HK-2 (cell line): ENCODE measurements around the gene AFG3L2.
"Not testable (repeated sequence)": the region's sequence is repeated elsewhere in the genome, so short reads cannot be mapped to it uniquely, and the experiment has no call there.

ENCODE experiments used
- DNase-seq: peaks from one replicate; pipeline ENCODE4 v3.0.0-alpha.2; 2018; ENCODE audit not compliant: unreplicated experiment

The AFG3L2 gene

DNA sequence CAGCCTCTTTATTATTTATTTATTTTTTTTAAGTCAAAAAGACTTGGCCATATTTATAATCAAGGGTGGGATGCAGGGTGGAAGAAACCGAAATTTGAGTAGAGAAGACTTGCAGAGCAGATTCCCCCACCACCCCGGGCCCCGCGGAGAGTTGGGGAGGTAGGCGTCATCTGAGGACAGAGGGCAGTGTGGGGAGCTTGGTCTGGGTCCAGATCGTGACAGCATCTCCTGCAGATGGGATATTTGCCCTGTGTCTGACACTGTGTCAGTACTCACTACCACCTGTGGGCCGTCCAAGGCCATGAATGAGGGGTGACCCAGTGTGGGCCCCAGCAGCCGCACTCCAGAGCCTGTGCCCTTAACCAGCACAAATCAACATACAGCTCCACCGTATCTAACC lies 20.2 kb upstream of the AFG3L2 start:
- no peak for DNase-seq

DNA sequence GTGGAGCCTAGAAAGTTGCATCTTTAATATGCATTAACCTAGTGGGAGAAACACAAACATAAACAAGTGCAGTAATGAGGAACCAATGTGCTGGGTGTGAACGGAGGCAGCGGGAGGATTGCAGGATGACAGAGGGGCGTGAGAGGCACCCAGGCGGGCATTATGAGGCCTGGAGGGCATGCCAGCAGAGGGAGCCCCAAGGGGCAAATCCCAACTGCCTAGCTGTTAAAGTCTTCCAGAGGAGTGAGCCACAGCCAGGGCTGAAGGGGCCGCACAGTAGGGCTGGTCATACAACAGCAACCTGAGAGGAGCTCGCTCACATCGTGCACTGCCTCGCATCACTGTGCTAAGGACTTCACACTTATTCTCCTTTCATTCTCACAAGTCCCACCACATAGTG lies 17.4 kb upstream of the AFG3L2 start:
- no peak for DNase-seq

DNA sequence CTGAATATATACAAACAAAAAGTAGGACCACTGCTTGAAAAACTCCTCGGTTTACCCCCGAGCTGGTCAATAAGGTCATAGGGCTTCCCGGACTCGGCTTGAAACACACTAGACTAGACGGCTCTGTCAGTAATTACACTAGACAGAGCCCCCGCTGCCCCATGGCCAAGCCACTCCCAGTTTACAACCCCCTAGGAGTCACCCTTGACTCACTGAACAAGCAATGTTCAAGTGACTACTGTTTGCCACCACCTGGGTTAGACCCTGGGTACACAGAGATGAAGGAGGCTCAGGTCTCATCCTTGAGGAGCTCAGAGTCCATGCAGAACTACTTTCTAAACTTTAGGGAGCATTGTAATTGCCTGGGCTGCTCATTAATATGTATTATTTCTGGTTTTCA lies 17.0 kb upstream of the AFG3L2 start:
- no peak for DNase-seq

DNA sequence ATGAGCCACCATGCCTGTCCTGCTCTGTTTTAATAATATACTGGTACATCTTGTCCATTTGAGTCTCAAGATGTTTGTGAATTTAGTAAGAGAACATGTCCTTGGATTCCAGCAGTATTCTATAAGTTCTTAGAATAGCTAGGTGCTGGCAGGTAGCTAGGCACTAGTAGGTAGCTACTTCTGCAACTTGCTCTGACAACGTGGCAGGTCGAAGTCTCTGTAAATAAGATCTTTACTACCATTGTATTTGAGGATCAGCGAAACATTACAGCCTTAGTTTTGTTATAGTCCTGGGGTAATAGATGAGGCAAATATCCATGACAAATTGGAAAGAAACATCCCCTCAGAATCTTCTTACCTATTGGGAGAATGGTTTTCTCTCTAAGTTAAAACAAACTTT lies 16.5 kb upstream of the AFG3L2 start:
- DNase-seq = no peak

DNA sequence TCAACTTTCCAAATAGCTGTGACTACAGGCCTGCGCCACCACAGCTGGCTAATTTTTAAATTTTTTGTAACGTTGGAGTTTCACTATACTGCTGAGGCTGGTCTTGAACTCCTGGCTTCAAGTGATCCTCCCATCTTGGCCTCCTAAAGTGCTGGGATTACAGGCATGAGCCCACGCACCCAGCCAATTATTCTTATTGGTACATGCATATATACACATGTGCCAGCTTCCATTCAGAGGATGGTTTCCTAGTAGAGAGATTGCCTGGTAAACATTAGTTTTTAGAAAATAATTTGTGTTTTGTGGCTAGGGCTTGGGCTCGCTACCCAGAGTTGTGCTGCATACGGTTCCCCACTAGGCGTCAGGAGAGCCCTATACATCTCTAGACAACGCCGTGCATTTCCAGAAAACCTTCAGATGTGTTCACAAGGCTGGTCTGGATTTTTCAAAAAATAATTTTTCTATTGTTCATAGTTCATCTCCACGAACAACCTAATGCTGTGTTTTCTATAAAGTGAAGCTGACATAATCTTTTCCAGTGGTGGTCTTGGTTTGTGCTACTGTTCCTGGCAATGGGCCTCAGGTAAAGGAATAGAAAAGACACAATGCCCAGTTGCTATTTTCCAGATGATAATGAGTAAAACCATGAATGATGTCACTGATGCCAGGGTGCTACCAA lies 14.6 kb upstream of the AFG3L2 start:
- peak; percentile 32 for DNase-seq

DNA sequence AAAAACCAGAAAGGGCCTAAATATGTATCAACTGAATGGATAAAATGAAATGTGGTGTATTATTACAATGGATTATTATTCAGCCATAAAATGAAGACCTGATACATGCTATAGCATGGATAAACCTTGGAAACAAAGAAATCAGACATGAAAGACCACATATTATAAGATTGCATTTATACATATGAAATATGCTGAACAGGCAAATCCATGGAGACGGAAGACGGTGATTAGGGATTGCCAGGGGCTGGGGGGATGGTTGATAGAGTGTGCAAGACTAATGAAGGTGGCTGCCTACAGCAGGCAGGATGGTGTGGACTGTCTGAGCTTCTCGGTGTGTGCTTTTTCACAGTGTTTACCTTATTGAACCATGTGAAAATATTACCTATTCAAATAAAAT lies 11.4 kb upstream of the AFG3L2 start:
- no peak for DNase-seq

DNA sequence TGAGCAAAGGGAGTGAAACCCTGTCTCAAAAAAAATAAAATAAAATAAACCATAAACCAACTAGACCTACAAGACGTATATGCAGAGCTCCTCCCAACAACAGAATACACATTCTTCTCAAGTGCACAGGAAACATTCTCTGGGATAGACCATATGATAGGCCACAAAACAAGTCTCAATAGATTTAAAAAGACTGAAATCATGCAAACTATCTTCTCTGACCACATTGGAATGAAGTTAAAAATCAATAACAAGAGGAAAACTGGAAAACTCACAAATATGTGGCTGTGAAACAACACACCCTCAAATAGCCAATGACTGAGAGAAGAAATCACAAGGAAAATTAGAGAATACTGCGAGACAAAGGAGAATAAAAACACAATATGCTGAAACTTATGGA lies 7.2 kb upstream of the AFG3L2 start:
- DNase-seq = no peak

DNA sequence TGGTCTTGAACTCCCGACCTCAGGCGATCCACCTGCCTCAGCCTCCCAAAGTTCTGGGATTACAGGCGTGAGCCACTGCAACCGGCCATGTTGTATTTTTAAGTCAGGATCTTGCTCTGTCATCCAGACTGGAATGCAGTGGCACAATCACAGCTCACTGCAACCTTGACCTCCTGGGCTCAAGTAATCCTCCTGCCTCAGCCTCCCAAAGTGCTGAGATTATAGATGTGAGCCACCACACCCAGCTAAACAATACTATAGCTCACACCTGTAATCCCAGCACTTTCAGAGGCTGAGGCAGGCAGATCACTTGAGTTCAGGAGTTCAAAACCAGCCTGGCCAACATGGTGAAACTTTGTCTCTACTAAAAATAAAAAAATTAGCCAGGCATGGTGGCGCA lies 6.7 kb upstream of the AFG3L2 start:
- not testable (repeated sequence) for DNase-seq

DNA sequence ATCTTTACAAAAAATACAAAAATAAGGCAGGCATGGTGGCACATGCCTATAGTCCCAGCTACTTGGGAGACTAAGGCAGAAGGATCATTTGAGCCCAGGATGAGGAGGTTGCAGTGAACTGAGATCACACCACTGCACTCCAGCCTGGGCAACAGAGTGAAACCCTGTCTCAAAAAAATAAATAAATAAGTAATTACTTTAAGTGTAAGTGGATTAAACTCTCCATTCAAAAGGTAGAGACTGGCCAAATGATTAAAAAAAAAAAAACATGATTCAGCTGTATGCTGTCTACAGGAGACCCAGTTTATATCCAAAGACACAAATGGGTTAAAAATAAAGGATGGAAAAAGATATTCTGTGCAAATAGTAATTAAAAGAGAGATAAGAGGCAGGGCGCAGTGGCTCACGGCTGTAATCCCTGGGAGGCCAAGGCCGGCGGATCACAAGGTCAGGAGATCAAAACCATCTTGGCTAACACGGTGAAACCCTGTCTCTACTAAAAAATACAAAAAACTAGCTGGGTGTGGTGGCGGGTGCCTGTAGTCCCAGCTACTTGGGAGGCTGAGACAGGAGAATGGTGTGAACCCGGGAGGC lies 5.3 kb upstream of the AFG3L2 start:
- not testable (repeated sequence) for DNase-seq

DNA sequence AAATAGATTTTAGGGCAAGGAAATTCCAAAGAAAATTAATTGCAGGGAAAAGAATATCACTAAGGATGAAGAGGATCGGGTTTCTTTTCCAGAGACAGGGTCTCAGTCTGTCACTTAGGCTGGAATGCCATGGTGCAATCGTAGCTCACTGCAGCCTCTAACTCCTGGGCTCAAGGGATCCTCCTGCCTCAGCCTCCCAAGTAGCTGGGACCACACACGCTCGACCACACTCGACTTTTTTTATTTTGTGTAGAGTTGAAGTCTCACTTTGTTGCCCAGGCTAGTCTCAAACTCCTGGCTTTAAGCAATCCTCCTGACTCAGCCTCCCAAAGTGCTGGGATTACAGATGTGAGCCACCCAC lies 1.2 kb upstream of the AFG3L2 start:
- not testable (repeated sequence) for DNase-seq

DNA sequence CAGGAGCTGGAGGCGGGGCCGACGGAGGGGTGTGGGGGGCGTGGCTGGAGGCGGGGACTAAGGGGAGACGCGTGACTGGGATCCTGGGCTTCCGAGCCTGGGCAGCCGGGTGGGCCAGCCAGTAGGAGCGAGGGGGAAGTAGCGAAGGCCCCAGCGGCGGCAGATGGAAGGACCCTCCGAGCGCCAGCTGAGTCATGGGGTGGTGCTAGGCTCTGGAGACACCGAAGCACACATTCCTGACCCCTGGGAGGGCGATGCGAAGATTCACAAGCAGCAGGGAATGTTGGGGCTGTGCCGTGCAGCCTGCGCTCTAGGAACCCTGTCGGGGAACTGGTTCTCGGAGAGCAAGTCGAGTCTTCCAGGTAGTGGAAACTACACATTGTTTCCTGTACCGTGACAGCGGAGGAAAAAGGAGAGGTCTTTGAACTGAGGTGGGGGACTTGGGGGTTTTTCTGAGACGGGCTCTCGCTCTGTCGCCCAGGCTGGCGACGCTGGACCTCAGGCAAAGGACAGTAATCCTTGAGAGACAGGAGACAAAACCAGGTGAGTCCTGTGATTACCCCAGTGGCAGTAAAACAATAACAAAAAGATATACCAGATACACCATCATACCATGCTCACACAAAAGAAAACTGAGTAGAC lies 650 bp upstream of the AFG3L2 start:
- no peak for DNase-seq

DNA sequence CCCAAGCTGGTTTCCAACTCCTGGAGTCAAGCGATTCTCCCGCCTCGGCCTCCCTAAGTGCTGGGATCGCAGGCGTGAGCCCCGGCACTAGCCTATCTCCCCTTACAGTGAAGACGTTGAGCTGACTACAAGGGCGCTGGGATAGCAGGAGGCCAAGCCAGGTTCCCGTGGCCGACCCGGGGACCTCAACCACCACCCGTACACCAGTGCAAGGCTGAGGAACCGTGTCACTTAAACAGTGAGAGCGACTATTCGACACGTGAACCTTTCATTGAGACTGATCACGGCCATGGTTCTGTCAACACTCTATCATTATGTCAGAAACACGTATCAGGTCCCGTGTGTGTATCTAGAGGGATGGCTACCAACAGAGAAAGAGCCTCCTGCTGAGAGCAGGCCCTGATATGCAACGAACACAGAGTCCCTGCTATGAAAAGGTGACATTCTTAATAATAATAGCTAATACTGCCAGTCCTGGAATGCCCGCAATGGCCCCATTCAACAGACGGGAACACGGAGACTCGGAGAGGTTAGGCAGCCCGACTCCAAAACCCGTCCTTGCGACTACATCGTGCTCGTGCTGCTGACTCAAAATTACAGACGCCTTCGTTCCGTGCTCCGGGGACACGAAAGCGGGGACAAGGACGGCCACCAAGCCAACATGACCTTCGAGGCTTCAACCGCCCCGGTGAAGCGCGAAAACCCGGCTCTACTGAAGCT lies 833 bp downstream of the AFG3L2 start:
- DNase-seq = peak; percentile 39

DNA sequence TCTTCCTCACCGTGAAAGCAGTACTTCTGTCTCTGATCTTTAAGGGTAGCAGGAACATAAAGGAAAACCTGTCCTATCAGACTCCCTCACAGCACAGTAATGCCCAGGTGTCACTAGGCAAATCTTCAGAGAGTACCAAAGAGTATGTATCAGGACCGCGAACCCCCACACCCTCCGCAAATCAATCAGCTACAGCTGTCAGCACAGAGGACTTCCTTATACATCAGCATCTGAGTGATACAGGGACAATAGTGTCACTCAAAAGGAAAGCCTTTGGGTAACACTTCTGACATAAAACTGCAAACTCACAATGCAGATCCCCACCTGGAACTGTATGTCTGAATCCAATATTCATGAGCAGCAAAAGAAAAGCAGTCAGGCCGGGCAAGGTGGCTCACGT lies 2.6 kb downstream of the AFG3L2 start:
- no peak for DNase-seq

DNA sequence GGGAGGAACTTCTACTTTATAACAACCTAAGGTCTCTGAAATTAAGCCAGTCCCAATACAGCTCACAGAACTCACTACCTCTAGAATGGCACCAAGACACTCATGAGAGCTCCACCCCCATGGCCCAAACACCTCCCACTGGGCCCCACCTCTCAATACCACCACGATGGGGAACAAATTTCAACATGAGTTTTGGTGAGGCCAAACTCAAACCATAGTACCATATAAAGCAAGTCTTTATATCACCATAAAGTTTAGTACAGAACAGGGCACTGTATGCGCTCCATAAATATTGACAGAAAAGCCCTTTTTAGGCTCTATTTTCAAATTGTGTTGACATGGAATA lies 3.3 kb downstream of the AFG3L2 start:
- DNase-seq = no peak

DNA sequence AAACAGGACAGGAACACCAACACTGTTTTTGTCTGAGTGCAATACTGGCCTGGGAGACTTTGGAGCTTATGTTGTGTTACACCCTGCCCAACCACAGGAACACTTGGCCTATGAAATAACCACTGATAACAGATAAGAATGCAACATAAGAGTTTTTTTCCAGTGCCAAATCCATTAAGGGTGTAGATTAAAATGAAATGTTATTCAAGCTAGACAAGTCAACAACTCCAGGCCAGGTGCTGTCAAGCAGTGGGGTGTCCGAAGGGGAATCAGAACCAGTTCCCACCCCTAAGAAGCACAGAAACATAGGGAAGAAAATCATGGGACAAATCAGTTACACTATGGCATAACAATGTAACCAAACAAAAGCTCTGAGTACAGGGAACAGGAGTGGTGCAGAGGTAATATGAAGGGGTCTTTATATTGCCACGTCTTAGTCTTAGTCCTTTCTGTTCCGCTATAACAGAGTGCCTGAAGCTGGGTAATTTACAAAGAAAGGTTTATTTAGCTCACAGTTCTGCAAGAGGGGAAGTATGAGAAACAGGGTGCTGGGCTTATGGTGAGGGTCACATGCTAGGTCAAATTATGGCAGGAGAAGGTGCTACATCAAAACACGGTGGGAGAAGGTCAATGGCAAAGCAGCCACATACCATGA lies 3.8 kb downstream of the AFG3L2 start:
- no peak for DNase-seq

DNA sequence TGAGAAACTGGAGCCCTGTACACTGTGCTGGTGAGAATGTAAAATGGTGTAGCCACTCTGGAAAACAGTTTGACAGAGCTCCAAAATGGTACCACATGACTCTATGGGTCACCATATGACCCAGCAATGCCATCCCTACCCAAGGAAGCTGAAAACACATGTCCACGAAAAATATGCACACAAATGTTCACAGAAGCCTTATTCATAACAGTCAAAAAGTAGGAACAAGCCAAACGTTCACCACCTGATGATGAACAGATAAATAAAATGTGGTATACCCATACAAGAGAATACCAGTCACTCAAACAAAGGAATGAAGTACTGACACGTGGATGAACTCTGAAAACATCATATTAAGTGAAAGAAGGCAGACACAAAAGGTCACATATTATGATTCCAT lies 4.6 kb downstream of the AFG3L2 start:
- no peak for DNase-seq

DNA sequence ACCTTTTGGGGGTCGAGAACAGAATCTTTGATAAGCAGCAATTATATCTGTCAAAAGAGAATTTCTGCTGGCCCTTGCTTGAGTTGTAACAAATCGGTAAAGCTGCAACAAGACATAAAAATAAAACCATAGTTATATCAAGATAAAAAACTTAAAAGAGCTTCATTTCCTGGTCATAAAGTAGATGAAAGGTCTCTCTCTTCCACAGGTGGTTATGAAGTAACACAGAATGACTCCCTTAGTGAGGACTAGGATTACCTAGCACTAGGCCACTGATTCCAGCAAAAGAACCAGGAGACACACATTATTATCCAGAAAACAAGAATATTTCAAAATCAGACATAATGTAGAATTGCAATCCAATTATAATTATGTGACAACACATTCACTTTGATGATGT lies 5.4 kb downstream of the AFG3L2 start:
- no peak for DNase-seq

DNA sequence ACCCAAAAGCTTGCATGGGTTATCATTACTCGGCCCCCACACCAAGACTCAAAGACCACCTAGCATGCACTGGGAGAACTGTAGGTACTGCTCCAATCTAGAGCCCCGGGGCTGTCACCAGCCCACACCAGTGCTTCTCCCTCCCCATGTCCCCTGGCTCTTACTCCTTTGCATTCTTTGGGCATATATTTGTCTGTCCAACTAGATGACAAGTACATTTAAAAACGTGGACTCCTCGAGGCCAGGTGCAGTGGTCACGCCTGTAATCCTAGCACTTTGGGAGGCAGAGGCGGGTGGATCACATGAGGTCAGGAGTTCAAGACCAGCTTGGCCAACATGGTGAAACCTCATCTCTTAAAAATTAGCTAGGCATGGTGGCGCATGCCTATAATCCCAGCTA lies 7.8 kb downstream of the AFG3L2 start:
- no peak for DNase-seq

DNA sequence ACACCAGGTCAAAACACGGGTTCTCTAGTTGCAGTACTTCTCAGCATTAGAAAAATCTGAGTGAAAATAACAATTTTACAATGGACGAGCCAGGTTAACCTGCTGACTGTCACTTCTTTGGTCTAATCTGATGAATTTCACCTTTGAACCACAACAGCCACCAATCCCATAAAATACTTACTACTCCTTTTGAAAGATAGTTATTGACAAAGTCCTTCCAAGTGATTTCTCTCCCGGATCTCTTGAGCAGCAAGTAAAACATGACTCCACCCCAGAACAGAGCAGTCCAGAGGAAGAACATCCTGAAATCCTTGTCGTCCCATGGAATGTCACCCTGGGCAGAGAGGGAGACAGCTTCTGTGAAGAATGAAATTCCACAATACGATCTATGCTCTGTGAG lies 10.2 kb downstream of the AFG3L2 start:
- DNase-seq = no peak

DNA sequence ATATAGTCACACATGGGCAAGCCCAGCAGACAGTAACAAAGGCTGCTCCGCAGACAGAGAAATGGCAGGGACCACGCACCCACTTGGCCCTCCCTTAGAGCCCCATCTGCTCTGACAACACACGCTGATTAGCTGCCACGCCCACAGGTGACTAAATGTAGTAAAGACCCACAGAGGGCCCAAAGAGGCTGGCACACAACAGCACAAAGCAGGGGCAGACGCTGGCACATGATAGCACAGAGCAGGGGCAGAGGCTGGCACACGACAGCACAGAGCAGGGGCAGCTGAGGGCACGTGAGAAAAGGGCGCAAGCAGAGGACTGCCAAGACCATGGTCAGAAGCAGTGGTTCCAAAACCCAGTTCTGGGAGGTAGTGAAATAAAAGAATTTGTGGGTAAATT lies 10.6 kb downstream of the AFG3L2 start:
- no peak for DNase-seq

DNA sequence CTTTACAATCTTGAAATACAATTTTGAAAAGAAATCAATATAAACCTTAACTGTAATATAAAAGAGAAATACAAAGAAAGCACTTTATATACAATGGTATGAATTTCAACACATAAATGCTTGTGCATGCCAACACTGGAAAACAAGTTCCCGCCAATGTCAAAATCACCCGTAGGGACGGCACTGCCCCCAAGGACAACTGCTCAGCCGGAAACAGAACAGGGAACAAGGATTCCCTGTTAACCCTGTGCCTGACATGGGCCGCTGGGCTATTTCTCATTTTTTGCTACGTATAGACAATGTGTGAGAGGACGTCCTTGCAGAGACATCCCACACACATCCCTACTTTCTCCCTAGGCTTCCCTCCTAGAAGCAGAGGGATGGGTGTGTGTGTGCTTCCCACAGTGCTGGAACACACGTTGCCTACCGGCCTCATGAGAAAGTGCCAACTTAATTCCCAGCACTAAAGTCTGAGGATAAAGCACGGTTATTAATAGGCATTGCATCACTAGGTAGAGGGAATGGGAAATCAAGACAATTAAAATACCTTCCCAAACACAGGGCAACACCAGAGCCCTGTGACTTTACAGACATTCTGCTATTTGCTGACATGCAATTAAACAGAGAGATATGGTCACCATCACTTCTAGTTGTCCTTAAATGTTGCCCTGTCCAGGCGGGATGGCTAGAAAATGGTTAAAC lies 14.4 kb downstream of the AFG3L2 start:
- no peak for DNase-seq
